Neural progenitor cell (in vitro differentiated cells): ENCODE results near the gene KIF12. TPM values are rescaled to one million over a fixed set of nuclear protein-coding genes. Genes with fewer than 3 reads are reported as not detected.

ENCODE experiments used
- DNase-seq: peaks from one replicate; pipeline ENCODE4 v3.0.0-alpha.2; 2016; ENCODE audit warnings: low spot score
- H2AFZ ChIP-seq: fragments of 200-600 bp; sonication (generic); replicated peaks from 2 replicates; pipeline ENCODE4 v1.6.1; 2016; ENCODE audit warnings: antibody characterized with exemption
- H3F3A ChIP-seq: fragments of 200-600 bp; sonication (generic); 2 replicates; pipeline ENCODE4 v1.6.1; 2016; ENCODE audit warnings: antibody characterized with exemption, low read depth
- H3K27ac ChIP-seq: fragments of 200-600 bp; sonication (generic); 2 replicates; pipeline ENCODE4 v1.5.1; 2016; ENCODE audit warnings: mild to moderate bottlenecking
- H3K27me3 ChIP-seq: fragments of 200-600 bp; sonication (generic); 2 replicates; pipeline ENCODE4 v1.6.1; 2016; ENCODE audit warnings: mild to moderate bottlenecking, moderate library complexity
- H3K36me3 ChIP-seq: fragments of 200-600 bp; sonication (generic); 2 replicates; pipeline ENCODE4 v1.5.1; 2016
- H3K4me1 ChIP-seq: fragments of 200-600 bp; sonication (generic); 2 replicates; pipeline ENCODE4 v1.6.1; 2016; ENCODE audit warnings: mixed run types
- H3K4me2 ChIP-seq: fragments of 200-600 bp; sonication (generic); 2 replicates; pipeline ENCODE4 v1.6.1; 2016
- H3K4me3 ChIP-seq: fragments of 200-600 bp; sonication (generic); 2 replicates; pipeline ENCODE4 v1.5.1; 2016
- H3K79me2 ChIP-seq: fragments of 200-600 bp; sonication (generic); 2 replicates; pipeline ENCODE4 v1.6.1; 2016; ENCODE audit warnings: low read depth
- H3K9ac ChIP-seq: fragments of 200-600 bp; sonication (generic); 2 replicates; pipeline ENCODE4 v1.6.1; 2016
- H3K9me3 ChIP-seq: fragments of 200-600 bp; sonication (generic); 2 replicates; pipeline ENCODE4 v1.5.1; 2016; ENCODE audit warnings: low read depth
- H4K20me1 ChIP-seq: fragments of 200-600 bp; sonication (generic); 2 replicates; pipeline ENCODE4 v1.6.1; 2016; ENCODE audit warnings: low read depth
- H3K27ac Mint-ChIP-seq: 3 replicates; pipeline ENCODE4 v1.8.0; 2021; ENCODE audit warnings: mixed read lengths
- H3K27me3 Mint-ChIP-seq: 2 replicates; pipeline ENCODE4 v1.8.0; 2022; ENCODE audit warnings: low read depth, mild to moderate bottlenecking, inconsistent platforms, moderate library complexity, mixed read lengths; ENCODE audit not compliant: insufficient read depth
- H3K36me3 Mint-ChIP-seq: 3 replicates; pipeline ENCODE4 v1.8.0; 2021; ENCODE audit warnings: mixed read lengths
- H3K4me1 Mint-ChIP-seq: 3 replicates; pipeline ENCODE4 v1.8.0; 2021; ENCODE audit warnings: mixed read lengths
- H3K4me3 Mint-ChIP-seq: 3 replicates; pipeline ENCODE4 v1.8.0; 2021; ENCODE audit warnings: mild to moderate bottlenecking, moderate library complexity, mixed read lengths
- H3K9me3 Mint-ChIP-seq: 3 replicates; pipeline ENCODE4 v1.8.0; 2020; ENCODE audit warnings: mixed read lengths
- EZH2 ChIP-seq: fragments of 200-600 bp; sonication (generic); IDR thresholded peaks from 2 replicates; pipeline ENCODE4 v1.6.1; 2017; ENCODE audit warnings: antibody characterized with exemption, mild to moderate bottlenecking, moderate library complexity
- EZH2phosphoT487 ChIP-seq: fragments of 200-600 bp; sonication (generic); IDR thresholded peaks from 2 replicates; pipeline ENCODE4 v1.6.1; 2017; ENCODE audit warnings: antibody characterized with exemption
- total RNA-seq: library from RNA; depleted of rRNA; stranded (reverse); fragments of >200 nt; gene quantifications from 2 replicates; pipeline ENCODE4 v1.2.3, GENCODE V29; 2015; ENCODE audit warnings: low replicate concordance
- TF ChIP-seq, protein P1 (sequence below): fragments of 200-600 bp; sonication (generic); IDR thresholded peaks from 2 replicates; pipeline ENCODE4 v1.5.1; 2017; ENCODE audit warnings: antibody characterized with exemption, mild to moderate bottlenecking

KIF12 gene
- 0.56 and 0.59 TPM in 2 replicates for total RNA-seq

- Mint-ChIP-seq H3K36me3 (peaks cover 5% of the 10 kb centered on the region), H3K27ac (no peak within 1 kb of the TSS), H3K27me3 (peaks cover 33% of the 10 kb centered on the region), H3K4me3 (peak within 1 kb of the TSS; percentile 80), H3K9me3 (peaks cover 11% of the 10 kb centered on the region), H3K4me1 (peaks cover 13% of the 10 kb centered on the region)
- peaks cover 65% of the 10 kb centered on the region for H3K27me3 ChIP-seq
- peaks cover 11% of the 10 kb centered on the region for H3K4me1 ChIP-seq
- no peaks in the 10 kb centered on the region for H3K9me3 ChIP-seq
- no peaks in the 10 kb centered on the region for H4K20me1 ChIP-seq
- DNase-seq = peak; percentile 60
- no peaks in the 10 kb centered on the region for H3K79me2 ChIP-seq
- peak within 1 kb of the TSS; percentile 63 for H3K4me3 ChIP-seq
- TF ChIP-seq EZH2phosphoT487 = no peak
- TF ChIP-seq, protein P1, sequence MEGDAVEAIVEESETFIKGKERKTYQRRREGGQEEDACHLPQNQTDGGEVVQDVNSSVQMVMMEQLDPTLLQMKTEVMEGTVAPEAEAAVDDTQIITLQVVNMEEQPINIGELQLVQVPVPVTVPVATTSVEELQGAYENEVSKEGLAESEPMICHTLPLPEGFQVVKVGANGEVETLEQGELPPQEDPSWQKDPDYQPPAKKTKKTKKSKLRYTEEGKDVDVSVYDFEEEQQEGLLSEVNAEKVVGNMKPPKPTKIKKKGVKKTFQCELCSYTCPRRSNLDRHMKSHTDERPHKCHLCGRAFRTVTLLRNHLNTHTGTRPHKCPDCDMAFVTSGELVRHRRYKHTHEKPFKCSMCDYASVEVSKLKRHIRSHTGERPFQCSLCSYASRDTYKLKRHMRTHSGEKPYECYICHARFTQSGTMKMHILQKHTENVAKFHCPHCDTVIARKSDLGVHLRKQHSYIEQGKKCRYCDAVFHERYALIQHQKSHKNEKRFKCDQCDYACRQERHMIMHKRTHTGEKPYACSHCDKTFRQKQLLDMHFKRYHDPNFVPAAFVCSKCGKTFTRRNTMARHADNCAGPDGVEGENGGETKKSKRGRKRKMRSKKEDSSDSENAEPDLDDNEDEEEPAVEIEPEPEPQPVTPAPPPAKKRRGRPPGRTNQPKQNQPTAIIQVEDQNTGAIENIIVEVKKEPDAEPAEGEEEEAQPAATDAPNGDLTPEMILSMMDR = no peak
- TF ChIP-seq EZH2 = peak; percentile 14
- H3K36me3 ChIP-seq = no peaks in the 10 kb centered on the region
- no peak within 1 kb of the TSS for H3K9ac ChIP-seq
- peak within 1 kb of the TSS; percentile 96 for H3K4me2 ChIP-seq
- H3K27ac ChIP-seq = no peak within 1 kb of the TSS
- H3F3A ChIP-seq = peaks cover 10% of the 10 kb centered on the region
- peak within 1 kb of the TSS; percentile 81 for H2AFZ ChIP-seq
These were observed at the start of gene KIF12 for GRCh38 chr9:114098936-114099668. TSS of gene KIF12 (minus strand) at chr9:114099292. CDS start at chr9:114099276, 16 bp downstream.

DNA sequence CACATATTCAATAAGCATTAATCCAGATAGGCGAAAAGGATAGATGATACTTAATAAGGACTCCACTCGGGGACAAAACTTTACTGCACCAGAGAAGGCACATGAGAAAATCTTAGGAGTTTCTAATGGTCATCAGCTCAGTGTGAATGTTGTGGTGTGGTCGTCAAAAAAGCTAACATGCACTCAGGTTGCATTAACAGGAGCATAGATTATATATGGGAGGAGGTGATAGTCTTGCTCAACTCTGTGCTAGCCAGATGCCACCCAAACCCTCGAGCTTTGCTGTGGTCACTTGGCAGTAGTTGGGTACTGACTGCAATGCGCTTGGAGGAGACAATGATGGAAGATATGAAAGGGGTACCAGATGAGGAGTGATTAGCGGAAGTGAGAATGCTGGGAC, 47.6 kb upstream of the KIF12 start:
- H3K4me1 Mint-ChIP-seq = no peaks in the 10 kb centered on the region
- Histone ChIP-seq H3K27me3 (no peaks in the 10 kb centered on the region), H2AFZ (no peak overlapping the region), H3K4me2 (no peak overlapping the region), H3K27ac (no peak overlapping the region), H4K20me1 (no peaks in the 10 kb centered on the region), H3F3A (no peaks in the 10 kb centered on the region), H3K9ac (no peak overlapping the region), H3K79me2 (no peaks in the 10 kb centered on the region), H3K4me3 (no peak overlapping the region), H3K4me1 (no peaks in the 10 kb centered on the region), H3K9me3 (no peaks in the 10 kb centered on the region), H3K36me3 (no peaks in the 10 kb centered on the region)
- no peaks in the 10 kb centered on the region for H3K36me3 Mint-ChIP-seq
- no peak overlapping the region for H3K4me3 Mint-ChIP-seq
- no peak for TF ChIP-seq EZH2phosphoT487
- TF ChIP-seq, protein P1 = no peak
- TF ChIP-seq EZH2 = no peak
- no peaks in the 10 kb centered on the region for H3K9me3 Mint-ChIP-seq
- H3K27ac Mint-ChIP-seq = no peak overlapping the region
- DNase-seq = no peak
- H3K27me3 Mint-ChIP-seq = peaks cover 13% of the 10 kb centered on the region

DNA sequence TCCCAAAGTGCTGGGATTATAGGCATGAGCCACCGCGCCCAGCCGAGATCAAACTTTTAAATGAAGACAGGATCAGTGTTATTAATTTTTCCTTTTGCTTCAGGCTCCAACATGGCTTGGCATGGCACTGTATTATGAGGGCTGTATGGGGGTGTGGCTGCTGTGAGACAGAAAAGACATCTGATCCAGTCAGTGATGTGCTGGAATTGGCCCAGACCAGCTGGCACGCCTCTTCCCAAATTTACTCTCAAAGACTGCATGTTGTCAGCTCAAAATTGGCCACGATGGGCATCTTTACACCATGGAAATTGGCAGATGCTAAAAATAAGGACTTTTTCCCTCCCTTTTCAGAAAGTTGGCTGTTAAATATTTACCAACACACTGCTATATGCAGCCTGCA, 44.1 kb upstream of the KIF12 start:
- H3K27me3 Mint-ChIP-seq = peaks cover 14% of the 10 kb centered on the region

More for the DNA sequence above, 44.1 kb upstream of the KIF12 start:
- Histone ChIP-seq H4K20me1 (no peaks in the 10 kb centered on the region), H3K36me3 (no peaks in the 10 kb centered on the region), H3K9ac (no peak overlapping the region), H3K9me3 (no peaks in the 10 kb centered on the region), H3K27ac (no peak overlapping the region), H3K27me3 (no peaks in the 10 kb centered on the region), H3K4me2 (no peak overlapping the region), H3F3A (no peaks in the 10 kb centered on the region), H3K4me1 (no peaks in the 10 kb centered on the region), H2AFZ (no peak overlapping the region), H3K79me2 (no peaks in the 10 kb centered on the region), H3K4me3 (no peak overlapping the region)
- TF ChIP-seq EZH2 = no peak
- Mint-ChIP-seq H3K36me3 (no peaks in the 10 kb centered on the region), H3K27ac (no peak overlapping the region), H3K4me3 (no peak overlapping the region), H3K9me3 (peaks cover 2% of the 10 kb centered on the region), H3K4me1 (no peaks in the 10 kb centered on the region)
- no peak for DNase-seq
